ENCODE data around the gene SIRT3. TPM values are rescaled to one million over a fixed set of nuclear protein-coding genes. Genes with fewer than 3 reads are reported as not detected.

Gene SIRT3
- total RNA-seq = 10 to 100 TPM; 17.1 to 17.5 TPM
- 15.3 to 18.7 reads per million in 2 donors for total RNA-seq

DNA sequence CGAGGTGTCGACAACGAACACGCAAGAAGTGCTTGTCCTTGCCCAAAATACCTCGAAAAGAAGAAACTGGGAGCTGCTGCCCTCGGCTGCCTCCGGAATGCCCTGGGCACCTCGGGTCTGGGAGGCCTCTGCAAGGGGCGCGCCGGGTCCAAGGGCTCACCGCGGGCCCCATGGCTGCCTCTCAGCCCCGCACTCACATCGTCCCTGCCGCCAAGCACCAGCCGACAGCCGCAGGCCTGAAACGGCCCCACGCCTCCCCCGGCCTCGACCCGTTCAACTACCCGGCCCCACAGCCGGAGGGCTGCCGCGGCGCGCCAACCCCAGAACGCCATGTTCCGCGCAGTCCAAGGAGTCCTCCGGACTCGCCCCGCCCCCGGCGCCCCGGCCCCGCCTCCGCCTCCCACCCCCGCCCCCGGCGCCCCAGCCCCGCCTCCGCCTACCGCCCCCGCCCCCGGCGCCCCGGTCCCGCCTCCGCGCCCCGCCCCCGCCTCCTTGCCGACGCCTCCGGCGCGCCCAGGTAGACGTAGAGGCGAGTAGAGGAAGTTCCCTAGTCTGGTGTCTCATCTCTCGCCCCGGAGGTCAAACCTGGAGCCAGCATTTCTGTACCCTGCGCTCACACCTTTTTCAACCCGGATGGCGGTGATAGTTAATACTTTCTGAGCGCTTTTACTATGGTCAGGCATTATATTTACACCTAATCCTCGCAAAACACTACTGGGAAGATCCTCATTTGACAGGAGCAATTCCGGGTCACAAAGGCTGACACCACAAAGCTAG lies at the start of gene SIRT3:
Gene SIRT3 (minus strand): TSS at position 346 of the 777 bp plus-strand sequence. CDS start 14 bp downstream, at position 332.
- ATAC-seq = peak; percentile 91
- H3K27me3 Mint-ChIP-seq = no peaks in the 10 kb centered on the region
- peak; percentile 76 to 82 (median 82) for DNase-seq
- no peaks in the 10 kb centered on the region for H3K36me3 Mint-ChIP-seq (ENCODE audit: low read depth)
- H3K4me1 Mint-ChIP-seq = peaks cover 27% of the 10 kb centered on the region
- no peaks in the 10 kb centered on the region for H3K9me3 ChIP-seq (ENCODE audit: control insufficient read depth, low read length, poor library complexity, severe bottlenecking)
- peak within 1 kb of the TSS; percentile 98 for H3K27ac Mint-ChIP-seq
- H3K4me3 Mint-ChIP-seq = peak within 1 kb of the TSS; percentile 96

DNA sequence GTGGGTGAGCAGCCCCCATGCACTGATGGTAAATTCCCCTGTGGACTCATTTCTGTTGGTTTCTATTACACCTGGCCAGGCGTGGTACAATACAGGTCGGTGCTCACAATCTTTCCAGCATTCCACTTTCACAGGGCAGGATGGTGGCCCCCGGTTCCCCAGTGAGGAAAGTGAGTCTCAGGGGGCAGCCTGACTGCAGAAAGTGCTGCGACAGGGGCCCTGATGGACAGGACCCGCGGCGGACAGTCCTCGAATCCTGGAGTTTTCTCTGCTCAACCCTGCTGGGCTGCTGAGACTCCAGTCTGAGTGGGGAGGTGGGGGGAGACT lies 49.7 kb upstream of the SIRT3 start:
- Mint-ChIP-seq H3K4me3 (no peak overlapping the region), H3K36me3 (ENCODE audit: low read depth) (peaks cover 8% of the 10 kb centered on the region), H3K4me1 (peaks cover 40% of the 10 kb centered on the region), H3K27ac (peak overlapping the region; percentile 97), H3K27me3 (peaks cover 4% of the 10 kb centered on the region)
- no peaks in the 10 kb centered on the region for H3K9me3 ChIP-seq (ENCODE audit: control insufficient read depth, low read length, poor library complexity, severe bottlenecking)
- DNase-seq = no peak
- no peak for ATAC-seq

DNA sequence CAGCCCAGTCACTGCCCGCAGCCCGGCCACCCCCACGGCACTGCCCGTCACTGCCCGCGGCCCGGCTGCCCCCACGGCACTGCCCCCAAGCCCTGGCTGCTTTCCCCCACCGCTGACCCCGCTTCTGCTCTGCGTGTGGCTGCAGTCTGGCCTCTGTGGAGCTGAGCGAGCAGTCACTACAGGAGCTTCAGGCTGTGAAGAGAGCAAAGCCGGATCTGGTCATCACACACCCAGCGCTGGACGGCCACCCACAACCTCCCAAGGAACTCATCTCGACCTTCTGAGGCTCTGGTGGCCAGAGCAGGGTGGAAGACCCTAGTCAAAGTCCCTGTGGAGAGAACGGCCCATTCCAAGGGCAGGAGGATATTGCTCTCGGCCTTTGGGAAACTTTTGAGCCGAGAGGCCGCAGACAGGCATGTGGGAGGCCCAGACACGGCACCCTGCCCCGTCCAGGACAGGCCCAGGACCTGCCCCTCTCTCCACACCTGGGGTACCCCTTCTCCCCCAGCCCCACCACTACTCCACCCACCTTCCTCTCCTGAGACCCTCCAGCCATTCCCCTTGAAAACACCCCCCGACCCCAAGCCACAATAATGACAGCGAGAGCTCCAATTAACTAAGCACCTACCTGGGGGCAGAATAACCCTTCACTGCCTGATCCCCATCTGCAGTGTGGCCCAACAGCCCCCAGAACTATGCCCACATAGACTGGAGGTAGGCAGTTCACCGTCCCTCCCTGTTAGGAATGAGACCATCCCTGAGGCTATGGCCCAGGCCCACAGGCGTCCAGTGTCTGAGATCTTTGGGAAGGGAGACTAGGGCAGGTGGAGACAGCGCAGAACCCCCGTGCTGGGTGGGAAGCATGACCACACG lies 49.1 kb upstream of the SIRT3 start:
- H3K4me1 Mint-ChIP-seq = peaks cover 42% of the 10 kb centered on the region
- H3K27ac Mint-ChIP-seq = no peak overlapping the region
- H3K27me3 Mint-ChIP-seq = peaks cover 5% of the 10 kb centered on the region
- no peak for DNase-seq
- no peaks in the 10 kb centered on the region for H3K9me3 ChIP-seq (ENCODE audit: control insufficient read depth, low read length, poor library complexity, severe bottlenecking)
- no peak overlapping the region for H3K4me3 Mint-ChIP-seq
- peaks cover 8% of the 10 kb centered on the region for H3K36me3 Mint-ChIP-seq (ENCODE audit: low read depth)
- ATAC-seq = no peak

DNA sequence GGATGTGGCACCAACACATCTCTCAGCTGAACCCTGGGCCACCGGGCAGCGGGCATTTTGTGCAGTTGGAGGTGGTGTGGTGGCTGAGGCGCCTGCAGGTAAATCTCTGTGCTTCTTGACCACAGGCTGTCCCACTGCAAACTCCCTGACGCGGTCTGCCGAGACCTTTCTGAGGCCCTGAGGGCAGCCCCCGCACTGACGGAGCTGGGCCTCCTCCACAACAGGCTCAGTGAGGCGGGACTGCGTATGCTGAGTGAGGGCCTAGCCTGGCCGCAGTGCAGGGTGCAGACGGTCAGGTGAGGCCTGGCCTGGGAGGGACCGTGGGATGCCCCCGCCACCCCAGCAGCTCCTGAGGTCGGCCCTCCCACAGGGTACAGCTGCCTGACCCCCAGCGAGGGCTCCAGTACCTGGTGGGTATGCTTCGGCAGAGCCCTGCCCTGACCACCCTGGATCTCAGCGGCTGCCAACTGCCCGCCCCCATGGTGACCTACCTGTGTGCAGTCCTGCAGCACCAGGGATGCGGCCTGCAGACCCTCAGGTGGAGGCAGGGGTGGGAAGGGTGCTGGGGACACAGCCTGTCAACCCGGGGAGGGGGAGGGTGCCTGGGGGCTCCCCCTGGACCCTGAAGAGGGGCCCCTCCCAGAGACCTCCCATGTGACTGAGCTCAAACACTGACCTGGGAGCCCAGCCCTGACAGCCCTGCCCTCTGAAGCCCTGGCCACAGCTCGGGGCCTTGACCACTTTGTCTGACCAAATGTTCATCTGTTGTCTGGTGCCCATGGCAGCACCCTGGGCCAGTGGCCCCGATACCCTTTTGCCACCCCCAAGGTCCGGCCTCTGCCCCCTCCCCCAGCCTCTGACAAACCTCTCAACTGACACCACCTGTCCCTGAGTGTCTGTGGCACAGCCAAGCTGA lies 48.2 kb upstream of the SIRT3 start:
- Mint-ChIP-seq H3K27ac (no peak overlapping the region), H3K4me1 (peaks cover 36% of the 10 kb centered on the region), H3K27me3 (peaks cover 5% of the 10 kb centered on the region), H3K36me3 (ENCODE audit: low read depth) (peaks cover 8% of the 10 kb centered on the region), H3K4me3 (no peak overlapping the region)
- no peak for ATAC-seq
- DNase-seq = no peak
- H3K9me3 ChIP-seq (ENCODE audit: control insufficient read depth, low read length, poor library complexity, severe bottlenecking) = no peaks in the 10 kb centered on the region

DNA sequence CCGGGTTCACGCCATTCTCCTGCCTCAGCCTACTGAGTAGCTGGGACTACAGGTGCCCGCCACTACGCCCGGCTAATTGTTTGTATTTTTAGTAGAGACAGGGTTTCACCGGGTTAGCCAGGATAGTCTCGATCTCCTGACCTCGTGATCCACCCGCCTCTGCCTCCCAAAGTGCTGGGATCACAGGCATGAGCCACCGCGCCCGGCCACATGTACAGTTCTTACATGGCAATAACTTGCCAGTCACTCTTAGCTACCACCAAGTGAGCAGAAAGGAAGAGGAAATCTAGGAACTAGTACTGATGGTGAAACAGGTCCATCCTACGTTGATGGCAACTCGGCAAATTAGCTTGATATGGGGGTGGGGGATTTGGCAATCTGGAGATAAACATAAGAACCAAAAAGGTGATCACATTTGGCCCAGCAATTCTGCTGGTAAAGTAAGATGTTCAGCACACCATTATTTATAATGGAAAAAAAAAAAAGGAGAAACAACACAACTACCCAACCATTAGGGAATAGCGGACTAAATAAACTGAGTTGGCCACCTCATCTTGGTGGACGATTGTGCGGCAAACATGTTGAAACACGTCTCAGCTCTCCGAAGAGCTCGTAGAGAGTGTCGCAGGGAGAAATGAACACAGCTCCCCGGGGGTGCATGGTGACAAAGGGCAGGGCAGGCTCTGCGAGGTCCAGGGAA lies 47.4 kb upstream of the SIRT3 start:
- no peaks in the 10 kb centered on the region for H3K9me3 ChIP-seq (ENCODE audit: control insufficient read depth, low read length, poor library complexity, severe bottlenecking)
- Mint-ChIP-seq H3K36me3 (ENCODE audit: low read depth) (peaks cover 8% of the 10 kb centered on the region), H3K27ac (peak overlapping the region; percentile 79), H3K4me1 (peaks cover 37% of the 10 kb centered on the region), H3K27me3 (peaks cover 5% of the 10 kb centered on the region), H3K4me3 (no peak overlapping the region)
- ATAC-seq = no peak
- DNase-seq = no peak

DNA sequence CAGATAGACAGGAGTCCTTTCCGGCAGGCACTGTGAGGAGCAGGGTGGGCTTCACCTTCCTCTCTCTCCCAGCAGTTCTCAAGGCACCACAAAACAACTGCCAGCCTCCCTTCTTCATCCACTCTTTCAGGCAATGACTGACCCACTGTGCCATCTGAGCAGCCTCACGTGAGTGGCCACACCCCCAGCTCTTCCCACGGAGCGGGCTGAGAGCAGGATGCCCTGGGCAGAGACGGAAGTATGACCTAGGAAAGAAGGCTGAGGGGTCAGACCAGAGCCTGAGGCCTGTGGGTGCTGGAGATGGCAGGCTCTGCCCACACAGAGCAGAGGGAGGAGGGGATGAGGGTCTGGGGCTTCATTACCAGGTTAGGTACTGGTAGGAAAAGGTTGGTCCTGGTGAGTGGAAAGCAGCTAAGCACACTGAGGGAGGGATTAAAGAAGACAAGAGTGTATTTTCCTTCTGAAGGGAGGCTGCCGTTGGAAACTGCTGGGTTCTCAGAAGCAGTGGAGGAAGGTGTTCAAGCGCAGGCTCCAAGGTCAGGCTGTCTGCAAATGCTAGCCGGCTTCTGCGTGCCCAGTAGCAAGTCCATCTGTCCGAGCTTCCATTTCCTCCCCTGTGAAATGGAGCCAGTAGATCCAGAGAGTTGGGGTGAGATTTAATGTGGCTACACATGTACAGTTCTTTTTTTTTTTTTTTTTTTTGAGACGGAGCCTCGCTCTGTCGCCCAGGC lies 46.7 kb upstream of the SIRT3 start:
- H3K36me3 Mint-ChIP-seq (ENCODE audit: low read depth) = peaks cover 7% of the 10 kb centered on the region
- no peak for ATAC-seq
- peaks cover 5% of the 10 kb centered on the region for H3K27me3 Mint-ChIP-seq
- H3K27ac Mint-ChIP-seq = peak overlapping the region; percentile 79
- H3K4me1 Mint-ChIP-seq = peaks cover 38% of the 10 kb centered on the region
- peak overlapping the region; percentile 89 for H3K4me3 Mint-ChIP-seq
- DNase-seq = no peak
- H3K9me3 ChIP-seq (ENCODE audit: control insufficient read depth, low read length, poor library complexity, severe bottlenecking) = no peaks in the 10 kb centered on the region

DNA sequence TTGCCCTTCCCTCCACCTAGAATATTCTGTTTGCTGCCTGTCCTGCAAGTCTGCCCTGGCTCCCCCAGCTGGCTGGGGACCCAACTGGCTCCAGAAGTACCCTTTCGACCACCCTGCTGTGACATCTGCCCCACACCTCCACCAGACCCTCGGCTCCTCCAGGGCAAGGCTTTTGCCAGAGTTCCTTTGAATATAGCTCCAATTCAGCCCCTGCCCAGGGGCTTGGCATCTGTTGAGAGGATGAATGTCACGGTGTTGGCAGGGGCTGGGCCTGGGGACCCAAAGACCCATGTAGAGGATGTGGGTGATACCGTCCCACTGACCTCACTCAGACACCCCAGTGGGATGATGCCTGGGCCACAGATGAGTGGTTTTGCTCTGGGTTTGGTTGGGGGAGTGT lies 46.0 kb upstream of the SIRT3 start:
- ATAC-seq = no peak
- no peak for DNase-seq
- Mint-ChIP-seq H3K36me3 (ENCODE audit: low read depth) (peaks cover 5% of the 10 kb centered on the region), H3K27me3 (peaks cover 5% of the 10 kb centered on the region), H3K27ac (peak overlapping the region; percentile 79), H3K4me3 (peak overlapping the region; percentile 89), H3K4me1 (peaks cover 38% of the 10 kb centered on the region)
- H3K9me3 ChIP-seq (ENCODE audit: control insufficient read depth, low read length, poor library complexity, severe bottlenecking) = no peaks in the 10 kb centered on the region

DNA sequence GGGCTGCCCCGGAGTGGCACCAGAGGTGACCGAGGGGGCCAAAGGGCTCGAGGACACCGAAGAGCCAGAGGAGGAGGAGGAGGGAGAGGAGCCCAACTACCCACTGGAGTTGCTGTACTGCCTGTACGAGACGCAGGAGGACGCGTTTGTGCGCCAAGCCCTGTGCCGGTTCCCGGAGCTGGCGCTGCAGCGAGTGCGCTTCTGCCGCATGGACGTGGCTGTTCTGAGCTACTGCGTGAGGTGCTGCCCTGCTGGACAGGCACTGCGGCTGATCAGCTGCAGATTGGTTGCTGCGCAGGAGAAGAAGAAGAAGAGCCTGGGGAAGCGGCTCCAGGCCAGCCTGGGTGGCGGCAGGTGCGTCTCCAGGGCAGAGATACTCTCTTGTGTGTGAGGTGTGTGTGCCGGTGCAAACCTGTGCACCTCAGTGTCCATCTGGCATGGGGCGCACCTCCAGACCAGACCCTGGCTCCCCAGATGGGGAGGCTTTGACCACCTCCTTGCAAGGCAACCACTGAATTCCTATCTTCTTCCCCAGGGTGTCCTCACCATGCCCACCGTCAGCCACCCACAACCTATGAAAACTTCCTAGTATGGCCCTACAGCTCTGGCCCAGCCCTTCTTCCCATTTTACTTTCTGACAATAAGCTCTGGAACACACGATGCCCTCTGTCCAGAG lies 45.5 kb upstream of the SIRT3 start:
- Mint-ChIP-seq H3K27me3 (peaks cover 5% of the 10 kb centered on the region), H3K27ac (peak overlapping the region; percentile 79), H3K36me3 (ENCODE audit: low read depth) (peaks cover 5% of the 10 kb centered on the region), H3K4me3 (peak overlapping the region; percentile 89), H3K4me1 (peaks cover 34% of the 10 kb centered on the region)
- no peaks in the 10 kb centered on the region for H3K9me3 ChIP-seq (ENCODE audit: control insufficient read depth, low read length, poor library complexity, severe bottlenecking)
- DNase-seq = no peak
- peak; percentile 15 for ATAC-seq

DNA sequence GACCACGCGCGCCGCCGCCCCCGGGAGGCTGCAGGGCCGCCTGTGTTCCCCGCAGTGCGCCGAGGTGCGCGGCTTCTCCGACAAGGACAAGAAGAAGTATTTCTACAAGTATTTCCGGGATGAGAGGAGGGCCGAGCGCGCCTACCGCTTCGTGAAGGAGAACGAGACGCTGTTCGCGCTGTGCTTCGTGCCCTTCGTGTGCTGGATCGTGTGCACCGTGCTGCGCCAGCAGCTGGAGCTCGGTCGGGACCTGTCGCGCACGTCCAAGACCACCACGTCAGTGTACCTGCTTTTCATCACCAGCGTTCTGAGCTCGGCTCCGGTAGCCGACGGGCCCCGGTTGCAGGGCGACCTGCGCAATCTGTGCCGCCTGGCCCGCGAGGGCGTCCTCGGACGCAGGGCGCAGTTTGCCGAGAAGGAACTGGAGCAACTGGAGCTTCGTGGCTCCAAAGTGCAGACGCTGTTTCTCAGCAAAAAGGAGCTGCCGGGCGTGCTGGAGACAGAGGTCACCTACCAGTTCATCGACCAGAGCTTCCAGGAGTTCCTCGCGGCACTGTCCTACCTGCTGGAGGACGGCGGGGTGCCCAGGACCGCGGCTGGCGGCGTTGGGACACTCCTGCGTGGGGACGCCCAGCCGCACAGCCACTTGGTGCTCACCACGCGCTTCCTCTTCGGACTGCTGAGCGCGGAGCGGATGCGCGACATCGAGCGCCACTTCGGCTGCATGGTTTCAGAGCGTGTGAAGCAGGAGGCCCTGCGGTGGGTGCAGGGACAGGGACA lies 44.8 kb upstream of the SIRT3 start:
- DNase-seq = no peak
- Mint-ChIP-seq H3K36me3 (ENCODE audit: low read depth) (peaks cover 5% of the 10 kb centered on the region), H3K27ac (peak overlapping the region; percentile 79), H3K27me3 (peaks cover 5% of the 10 kb centered on the region), H3K4me3 (peak overlapping the region; percentile 89), H3K4me1 (peaks cover 32% of the 10 kb centered on the region)
- ATAC-seq = peak; percentile 47
- no peaks in the 10 kb centered on the region for H3K9me3 ChIP-seq (ENCODE audit: control insufficient read depth, low read length, poor library complexity, severe bottlenecking)

DNA sequence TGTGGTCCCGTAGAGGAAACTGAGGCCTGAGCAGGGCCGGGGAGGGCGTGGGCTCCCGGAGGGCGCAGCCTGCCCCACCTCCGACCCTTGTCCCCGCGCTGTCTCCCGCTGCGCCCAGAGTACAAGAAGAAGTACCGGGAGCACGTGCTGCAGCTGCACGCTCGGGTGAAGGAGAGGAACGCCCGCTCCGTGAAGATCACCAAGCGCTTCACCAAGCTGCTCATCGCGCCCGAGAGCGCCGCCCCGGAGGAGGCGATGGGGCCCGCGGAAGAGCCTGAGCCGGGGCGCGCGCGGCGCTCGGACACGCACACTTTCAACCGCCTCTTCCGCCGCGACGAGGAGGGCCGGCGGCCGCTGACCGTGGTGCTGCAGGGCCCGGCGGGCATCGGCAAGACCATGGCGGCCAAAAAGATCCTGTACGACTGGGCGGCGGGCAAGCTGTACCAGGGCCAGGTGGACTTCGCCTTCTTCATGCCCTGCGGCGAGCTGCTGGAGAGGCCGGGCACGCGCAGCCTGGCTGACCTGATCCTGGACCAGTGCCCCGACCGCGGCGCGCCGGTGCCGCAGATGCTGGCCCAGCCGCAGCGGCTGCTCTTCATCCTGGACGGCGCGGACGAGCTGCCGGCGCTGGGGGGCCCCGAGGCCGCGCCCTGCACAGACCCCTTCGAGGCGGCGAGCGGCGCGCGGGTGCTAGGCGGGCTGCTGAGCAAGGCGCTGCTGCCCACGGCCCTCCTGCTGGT lies 44.0 kb upstream of the SIRT3 start:
- peak overlapping the region; percentile 89 for H3K4me3 Mint-ChIP-seq
- H3K27ac Mint-ChIP-seq = no peak overlapping the region
- peaks cover 5% of the 10 kb centered on the region for H3K36me3 Mint-ChIP-seq (ENCODE audit: low read depth)
- H3K4me1 Mint-ChIP-seq = peaks cover 32% of the 10 kb centered on the region
- ATAC-seq = peak; percentile 76
- peaks cover 5% of the 10 kb centered on the region for H3K27me3 Mint-ChIP-seq
- no peak for DNase-seq
- H3K9me3 ChIP-seq (ENCODE audit: control insufficient read depth, low read length, poor library complexity, severe bottlenecking) = no peaks in the 10 kb centered on the region
